A549 (cell line): ENCODE data around the gene LIAS. TPM values are rescaled to one million over a fixed set of nuclear protein-coding genes. Genes with fewer than 3 reads are reported as not detected.
"Not testable (repeated sequence)": the region's sequence is repeated elsewhere in the genome, so short reads cannot be mapped to it uniquely, and the experiment has no call there.

ENCODE experiments used
- ATAC-seq, 2 experiments: fragments of 200-7000 bp in 1 of 2; fragments of >200 bp in 1 of 2; cut with Nextera tagmentation in 1 of 2; cut with Tn5 transposase in 1 of 2; 3 replicates each; pipeline versions ENCODE4 v1.8.0 to v1.9.1; 2018 to 2020; ENCODE audit warnings: mild to moderate bottlenecking in 1 of 2, moderate library complexity in 1 of 2
- CTCF ChIA-PET: fragments of 300-600 bp; sonication (Branson Sonifier 250); formaldehyde crosslinking; extraction: SDS; loops from one replicate; lab custom pipeline; 2021; ENCODE audit warnings: antibody characterized with exemption, inconsistent platforms; lab: Yijun Ruan, JAX
- POLR2A ChIA-PET: fragments of 350-600 bp; formaldehyde crosslinking; extraction: SDS; loops from one replicate; lab custom pipeline; 2021; ENCODE audit warnings: antibody characterized with exemption, inconsistent platforms; lab: Yijun Ruan, JAX
- DNase-seq, 2 experiments: peaks; one replicate each; pipeline versions ENCODE4 v3.0.0 to v3.0.0-alpha.2; 2011 to 2016; ENCODE audit warnings: low read depth in 1 of 2, low spot score in 1 of 2
- FAIRE-seq: peaks from 2 replicates; lab custom pipeline; 2011; peaks lifted over from hg19 to GRCh38; lab: Jason Lieb, UNC
- H3K27ac ChIP-seq, 2 experiments: fragments of >200 bp; sonication (Bioruptor Twin); formaldehyde crosslinking; 3 replicates each; pipeline ENCODE4 v1.5.1; 2016 to 2017
- H3K4me1 ChIP-seq: fragments of >200 bp; sonication (Bioruptor Twin); formaldehyde crosslinking; 3 replicates; pipeline ENCODE4 v1.6.1; 2016
- H3K4me2 ChIP-seq: fragments of >200 bp; sonication (Bioruptor Twin); formaldehyde crosslinking; 3 replicates; pipeline ENCODE4 v1.6.1; 2016
- H3K4me3 ChIP-seq: fragments of >200 bp; sonication (Bioruptor Twin); formaldehyde crosslinking; 3 replicates; pipeline ENCODE4 v1.5.1; 2016
- H3K9me3 ChIP-seq: fragments of >200 bp; sonication (Bioruptor Twin); formaldehyde crosslinking; 3 replicates; pipeline ENCODE4 v1.6.1; 2016
- ATOH8 ChIP-seq: fragments of 250-450 bp; sonication (Bioruptor Pico); IDR thresholded peaks from 2 replicates; pipeline ENCODE4 v1.5.0; 2020; ENCODE audit warnings: low read depth, mild to moderate bottlenecking, moderate library complexity
- BCL3 ChIP-seq: fragments of >200 bp; sonication (Bioruptor Twin); formaldehyde crosslinking; IDR thresholded peaks from 3 replicates; pipeline ENCODE4 v1.6.1; 2016
- CEBPB ChIP-seq, 2 experiments: fragments of >200 bp in 1 of 2; sonication (Bioruptor Twin) in 1 of 2; formaldehyde crosslinking in 1 of 2; IDR thresholded peaks; 2 replicates each; pipeline ENCODE4 v1.6.1; 2012 to 2016
- CHD2 ChIP-seq: fragments of 150-350 bp; IDR thresholded peaks from 2 replicates; pipeline ENCODE4 v1.6.1; 2014; ENCODE audit warnings: low read length; ENCODE audit not compliant: partially characterized antibody
- ESRRA ChIP-seq: fragments of 150-350 bp; IDR thresholded peaks from 2 replicates; pipeline ENCODE4 v1.6.1; 2014; ENCODE audit warnings: mild to moderate bottlenecking, low read length, borderline replicate concordance
- FOXS1 ChIP-seq: fragments of 250-450 bp; sonication (Bioruptor Pico); IDR thresholded peaks from 2 replicates; pipeline ENCODE4 v1.5.0; 2020; ENCODE audit warnings: mild to moderate bottlenecking, moderate library complexity
- HEYL ChIP-seq: fragments of 250-450 bp; sonication (Bioruptor Pico); IDR thresholded peaks from 2 replicates; pipeline ENCODE4 v1.8.0; 2021; ENCODE audit warnings: mild to moderate bottlenecking, moderate library complexity
- HMGXB4 ChIP-seq: fragments of 250-450 bp; sonication (Bioruptor Pico); IDR thresholded peaks from 2 replicates; pipeline ENCODE4 v1.5.0; 2021; ENCODE audit warnings: mild to moderate bottlenecking, moderate library complexity, borderline replicate concordance
- HOXA7 ChIP-seq: fragments of 250-450 bp; sonication (Bioruptor Pico); IDR thresholded peaks from 2 replicates; pipeline ENCODE4 v1.5.0; 2020; ENCODE audit warnings: mild to moderate bottlenecking, moderate library complexity
- MAX ChIP-seq: IDR thresholded peaks from 2 replicates; pipeline ENCODE4 v1.6.1; 2012
- MYC ChIP-seq: IDR thresholded peaks from 2 replicates; pipeline ENCODE4 v1.6.1; 2012; ENCODE audit warnings: mild to moderate bottlenecking, inconsistent platforms, low read length, improper control_type of control experiment, borderline replicate concordance
- PBX3 ChIP-seq: IDR thresholded peaks from 2 replicates; pipeline ENCODE4 v1.6.1; 2012
- PHF8 ChIP-seq: fragments of 200-600 bp; sonication (generic); IDR thresholded peaks from 2 replicates; pipeline ENCODE4 v1.6.1; 2016; ENCODE audit warnings: low read depth, mild to moderate bottlenecking, antibody characterized with exemption, moderate library complexity, borderline replicate concordance
- POLR2AphosphoS2 ChIP-seq: conservative IDR thresholded peaks from 2 replicates; pipeline ENCODE4 v1.6.1; 2012; ENCODE audit warnings: low read length, improper control_type of control experiment, inconsistent platforms
- RCOR1 ChIP-seq: fragments of 150-350 bp; IDR thresholded peaks from 2 replicates; pipeline ENCODE4 v1.6.1; 2014; ENCODE audit warnings: antibody characterized with exemption, low read length, low read depth
- RNF2 ChIP-seq: fragments of 200-600 bp; sonication (generic); IDR thresholded peaks from 2 replicates; pipeline ENCODE4 v1.6.1; 2016; ENCODE audit warnings: low read depth, mild to moderate bottlenecking, antibody characterized with exemption, moderate library complexity, borderline replicate concordance
- SMC3 ChIP-seq: fragments of >200 bp; sonication (Bioruptor Twin); formaldehyde crosslinking; IDR thresholded peaks from 3 replicates; pipeline ENCODE4 v1.6.1; 2018; ENCODE audit warnings: inconsistent platforms
- TP53 ChIP-seq: fragments of 250-450 bp; sonication (Bioruptor Pico); IDR thresholded peaks from 2 replicates; pipeline ENCODE4 v1.5.0; 2021; ENCODE audit warnings: mild to moderate bottlenecking, moderate library complexity
- USF2 ChIP-seq: fragments of 450-650 bp; IDR thresholded peaks from 2 replicates; pipeline ENCODE4 v1.6.1; 2014; ENCODE audit warnings: antibody characterized with exemption
- ZNF302 ChIP-seq: fragments of 250-450 bp; sonication (Bioruptor Pico); IDR thresholded peaks from 2 replicates; pipeline ENCODE4 v1.9.0; 2021; ENCODE audit warnings: inconsistent platforms, mild to moderate bottlenecking, moderate library complexity
- WGBS: methylation state at CpG from one replicate; pipeline ENCODE4 v1.1.6; 2017; ENCODE audit errors: missing lambda C conversion rate; 5-methylcytosine and 5-hydroxymethylcytosine counted together
- polyA plus RNA-seq, 4 experiments: library from polyadenylated mRNA; depleted of rRNA in 3 of 4; stranded (reverse); fragments of >200 nt; fragmentation: RNase III in 1 of 4; extraction: RNeasy Plus Mini Kit Qiagen cat#74134 plus additional on column Dnase treatment in 1 of 4; gene quantifications; 2 replicates in 3 of 4; 3 replicates in 1 of 4; pipeline ENCODE4 v1.2.3, GENCODE V29; 2011 to 2017

LIAS gene
- polyA plus RNA-seq, 2 of the 4 experiments (the other 2 are of a cell fraction): 11.3 to 22.3 TPM

GRCh38 chr4:39410415-39410814 lies 48.4 kb upstream of the LIAS start (continued):
- TF ChIP-seq POLR2AphosphoS2: no peak
- TF ChIP-seq TP53: no peak
- no peak for TF ChIP-seq CEBPB (IDR thresholded peaks at IDR 0.05)
- peak; percentile 41; the same call in 1 of the 3 replicates for TF ChIP-seq SMC3

- FAIRE-seq, DNase-seq, H3K9me3 ChIP-seq, H3K27ac ChIP-seq, H3K4me2 ChIP-seq, H3K4me3 ChIP-seq, ATAC-seq, POLR2A ChIA-PET: not testable (repeated sequence)
- CTCF ChIA-PET: interaction anchor here (1.1 kb wide), 1 partner anchor 608 kb away, joined by 3 read pairs; the partner anchor contains the start of gene TLR1
- 97% methylated on average over 8 of the region's 8 CpGs for WGBS
- H3K4me1 ChIP-seq: peaks cover 30% of the 10 kb centered on the region
These were observed 47.3 kb upstream of the LIAS start for GRCh38 chr4:39411561-39411960.

- WGBS: 53% methylated on average over 2 of the region's 2 CpGs
- FAIRE-seq: no peak
- ChIA-PET POLR2A (no interaction called here), CTCF (no interaction called here)
- no peak overlapping the region for H3K4me2 ChIP-seq
- DNase-seq: no peak
- no peak overlapping the region for H3K27ac ChIP-seq
- TF ChIP-seq CEBPB (IDR thresholded peaks at IDR 0.05) (0 out of 4 replicates have a peak, but pooled peaks of 1 of the 2 experiments have one; percentile 19), HEYL (CRISPR knock-in tag) (no peak)
- no peak overlapping the region for H3K4me3 ChIP-seq
- H3K9me3 ChIP-seq: no peaks in the 10 kb centered on the region
- peaks cover 31% of the 10 kb centered on the region for H3K4me1 ChIP-seq
- ATAC-seq: no peak
These were observed 43.1 kb upstream of the LIAS start for GRCh38 chr4:39415678-39416283.

GRCh38 chr4:39422247-39422646 lies 36.6 kb upstream of the LIAS start:
- FAIRE-seq (no peak), DNase-seq (no peak), ATAC-seq (no peak)
- CTCF ChIA-PET: interaction anchor here (1.3 kb wide), 1 partner anchor 16 kb away, joined by 3 read pairs; no protein-coding TSS in a partner anchor
- H3K4me2 ChIP-seq: no peak overlapping the region
- POLR2A ChIA-PET: no interaction called here
- H3K4me3 ChIP-seq: no peak overlapping the region
- no peak overlapping the region for H3K27ac ChIP-seq
- TF ChIP-seq PHF8: no peak
- TF ChIP-seq HMGXB4 (CRISPR knock-in tag): no peak
- no peak for TF ChIP-seq RCOR1
- TF ChIP-seq POLR2AphosphoS2: no peak
- no peak for TF ChIP-seq USF2
- no peak for TF ChIP-seq ESRRA
- TF ChIP-seq MYC: no peak
- TF ChIP-seq HOXA7: no peak
- TF ChIP-seq CHD2: no peak
- no peak for TF ChIP-seq ATOH8
- no peak for TF ChIP-seq ZNF302 (CRISPR knock-in tag)
- no peak for TF ChIP-seq RNF2
- TF ChIP-seq BCL3: no peak
- no peak for TF ChIP-seq FOXS1
- TF ChIP-seq PBX3: no peak
- no peak for TF ChIP-seq MAX
- TF ChIP-seq, all 56 proteins: peak for 0
- WGBS: 84% methylated on average over 3 of the region's 3 CpGs
- no peaks in the 10 kb centered on the region for H3K9me3 ChIP-seq
- H3K4me1 ChIP-seq: peaks cover 13% of the 10 kb centered on the region; the same call in 2 of the 3 replicates

GRCh38 chr4:39425297-39425696 lies 33.6 kb upstream of the LIAS start:
- DNase-seq, H3K27ac ChIP-seq, H3K4me2 ChIP-seq, POLR2A ChIA-PET, FAIRE-seq, ATAC-seq, H3K9me3 ChIP-seq, H3K4me1 ChIP-seq, H3K4me3 ChIP-seq: not testable (repeated sequence)
- CTCF ChIA-PET: interaction anchor here (1.9 kb wide), 1 partner anchor 8 kb away, joined by 4 read pairs; no protein-coding TSS in a partner anchor
- WGBS: 77% methylated on average over 1 of the region's 1 CpG
